Measurements from ENCODE around the gene UNK. TPM values are rescaled to one million over a fixed set of nuclear protein-coding genes. Genes with fewer than 3 reads are reported as not detected.

The UNK gene
- total and polyA plus RNA-seq, 9 of the 15 experiments (the other 6 are each of a cell fraction or from before 2014, with no cell fraction given), result 12.8 to 38.6 (median 24.8) TPM

DNA sequence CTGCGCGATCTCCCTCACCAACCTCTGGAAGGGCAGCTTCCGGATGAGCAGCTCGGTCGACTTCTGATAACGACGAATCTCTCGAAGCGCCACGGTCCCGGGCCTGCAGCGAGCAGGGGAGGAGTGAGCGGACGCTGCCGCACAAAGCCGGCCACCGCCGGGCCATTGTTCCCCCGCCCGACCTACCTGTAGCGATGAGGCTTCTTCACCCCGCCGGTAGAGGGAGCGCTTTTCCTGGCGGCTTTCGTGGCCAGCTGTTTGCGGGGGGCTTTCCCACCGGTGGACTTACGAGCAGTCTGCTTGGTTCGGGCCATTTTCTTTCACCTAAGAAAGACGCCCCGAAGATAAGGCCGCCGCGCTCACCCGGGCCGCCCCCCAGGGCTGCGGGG, 5.8 kb upstream of the UNK start (continued):
- TF ChIP-seq KDM1A (IDR thresholded peaks at IDR 0.05) (no peak), HCFC1 (IDR thresholded peaks at IDR 0.05; ENCODE audit: low read depth, low read length) (no peak), ZNF57 (CRISPR knock-in tag; IDR thresholded peaks at IDR 0.05) (no peak), NR4A1 (CRISPR knock-in tag; IDR thresholded peaks at IDR 0.05) (no peak), NR4A1 (tag; IDR thresholded peaks at IDR 0.05) (no peak), ZC3H4 (CRISPR knock-in tag; IDR thresholded peaks at IDR 0.05; ENCODE audit: borderline replicate concordance) (peak; percentile 94), RCOR1 (IDR thresholded peaks at IDR 0.05; ENCODE audit: borderline replicate concordance in 1 of 2, low read depth in 2 of 2, low read length in 2 of 2) (no peak), SRSF1 (IDR thresholded peaks at IDR 0.05; ENCODE audit: low read depth, low read length) (no peak), SPI1 (IDR thresholded peaks at IDR 0.05; ENCODE audit: borderline replicate concordance, low read depth, low read length) (no peak)
- TF ChIP-seq, protein P1, sequence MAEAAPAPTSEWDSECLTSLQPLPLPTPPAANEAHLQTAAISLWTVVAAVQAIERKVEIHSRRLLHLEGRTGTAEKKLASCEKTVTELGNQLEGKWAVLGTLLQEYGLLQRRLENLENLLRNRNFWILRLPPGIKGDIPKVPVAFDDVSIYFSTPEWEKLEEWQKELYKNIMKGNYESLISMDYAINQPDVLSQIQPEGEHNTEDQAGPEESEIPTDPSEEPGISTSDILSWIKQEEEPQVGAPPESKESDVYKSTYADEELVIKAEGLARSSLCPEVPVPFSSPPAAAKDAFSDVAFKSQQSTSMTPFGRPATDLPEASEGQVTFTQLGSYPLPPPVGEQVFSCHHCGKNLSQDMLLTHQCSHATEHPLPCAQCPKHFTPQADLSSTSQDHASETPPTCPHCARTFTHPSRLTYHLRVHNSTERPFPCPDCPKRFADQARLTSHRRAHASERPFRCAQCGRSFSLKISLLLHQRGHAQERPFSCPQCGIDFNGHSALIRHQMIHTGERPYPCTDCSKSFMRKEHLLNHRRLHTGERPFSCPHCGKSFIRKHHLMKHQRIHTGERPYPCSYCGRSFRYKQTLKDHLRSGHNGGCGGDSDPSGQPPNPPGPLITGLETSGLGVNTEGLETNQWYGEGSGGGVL (CRISPR knock-in tag; IDR thresholded peaks at IDR 0.05), result no peak
- TF ChIP-seq, protein P2, sequence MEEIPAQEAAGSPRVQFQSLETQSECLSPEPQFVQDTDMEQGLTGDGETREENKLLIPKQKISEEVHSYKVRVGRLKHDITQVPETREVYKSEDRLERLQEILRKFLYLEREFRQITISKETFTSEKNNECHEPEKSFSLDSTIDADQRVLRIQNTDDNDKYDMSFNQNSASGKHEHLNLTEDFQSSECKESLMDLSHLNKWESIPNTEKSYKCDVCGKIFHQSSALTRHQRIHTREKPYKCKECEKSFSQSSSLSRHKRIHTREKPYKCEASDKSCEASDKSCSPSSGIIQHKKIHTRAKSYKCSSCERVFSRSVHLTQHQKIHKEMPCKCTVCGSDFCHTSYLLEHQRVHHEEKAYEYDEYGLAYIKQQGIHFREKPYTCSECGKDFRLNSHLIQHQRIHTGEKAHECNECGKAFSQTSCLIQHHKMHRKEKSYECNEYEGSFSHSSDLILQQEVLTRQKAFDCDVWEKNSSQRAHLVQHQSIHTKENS (CRISPR knock-in tag; IDR thresholded peaks at IDR 0.05), result no peak
- TF ChIP-seq, protein P3, sequence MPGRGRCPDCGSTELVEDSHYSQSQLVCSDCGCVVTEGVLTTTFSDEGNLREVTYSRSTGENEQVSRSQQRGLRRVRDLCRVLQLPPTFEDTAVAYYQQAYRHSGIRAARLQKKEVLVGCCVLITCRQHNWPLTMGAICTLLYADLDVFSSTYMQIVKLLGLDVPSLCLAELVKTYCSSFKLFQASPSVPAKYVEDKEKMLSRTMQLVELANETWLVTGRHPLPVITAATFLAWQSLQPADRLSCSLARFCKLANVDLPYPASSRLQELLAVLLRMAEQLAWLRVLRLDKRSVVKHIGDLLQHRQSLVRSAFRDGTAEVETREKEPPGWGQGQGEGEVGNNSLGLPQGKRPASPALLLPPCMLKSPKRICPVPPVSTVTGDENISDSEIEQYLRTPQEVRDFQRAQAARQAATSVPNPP (IDR thresholded peaks at IDR 0.05; ENCODE audit: borderline replicate concordance, insufficient read depth, insufficient read length), result no peak
- TF ChIP-seq, protein P4, sequence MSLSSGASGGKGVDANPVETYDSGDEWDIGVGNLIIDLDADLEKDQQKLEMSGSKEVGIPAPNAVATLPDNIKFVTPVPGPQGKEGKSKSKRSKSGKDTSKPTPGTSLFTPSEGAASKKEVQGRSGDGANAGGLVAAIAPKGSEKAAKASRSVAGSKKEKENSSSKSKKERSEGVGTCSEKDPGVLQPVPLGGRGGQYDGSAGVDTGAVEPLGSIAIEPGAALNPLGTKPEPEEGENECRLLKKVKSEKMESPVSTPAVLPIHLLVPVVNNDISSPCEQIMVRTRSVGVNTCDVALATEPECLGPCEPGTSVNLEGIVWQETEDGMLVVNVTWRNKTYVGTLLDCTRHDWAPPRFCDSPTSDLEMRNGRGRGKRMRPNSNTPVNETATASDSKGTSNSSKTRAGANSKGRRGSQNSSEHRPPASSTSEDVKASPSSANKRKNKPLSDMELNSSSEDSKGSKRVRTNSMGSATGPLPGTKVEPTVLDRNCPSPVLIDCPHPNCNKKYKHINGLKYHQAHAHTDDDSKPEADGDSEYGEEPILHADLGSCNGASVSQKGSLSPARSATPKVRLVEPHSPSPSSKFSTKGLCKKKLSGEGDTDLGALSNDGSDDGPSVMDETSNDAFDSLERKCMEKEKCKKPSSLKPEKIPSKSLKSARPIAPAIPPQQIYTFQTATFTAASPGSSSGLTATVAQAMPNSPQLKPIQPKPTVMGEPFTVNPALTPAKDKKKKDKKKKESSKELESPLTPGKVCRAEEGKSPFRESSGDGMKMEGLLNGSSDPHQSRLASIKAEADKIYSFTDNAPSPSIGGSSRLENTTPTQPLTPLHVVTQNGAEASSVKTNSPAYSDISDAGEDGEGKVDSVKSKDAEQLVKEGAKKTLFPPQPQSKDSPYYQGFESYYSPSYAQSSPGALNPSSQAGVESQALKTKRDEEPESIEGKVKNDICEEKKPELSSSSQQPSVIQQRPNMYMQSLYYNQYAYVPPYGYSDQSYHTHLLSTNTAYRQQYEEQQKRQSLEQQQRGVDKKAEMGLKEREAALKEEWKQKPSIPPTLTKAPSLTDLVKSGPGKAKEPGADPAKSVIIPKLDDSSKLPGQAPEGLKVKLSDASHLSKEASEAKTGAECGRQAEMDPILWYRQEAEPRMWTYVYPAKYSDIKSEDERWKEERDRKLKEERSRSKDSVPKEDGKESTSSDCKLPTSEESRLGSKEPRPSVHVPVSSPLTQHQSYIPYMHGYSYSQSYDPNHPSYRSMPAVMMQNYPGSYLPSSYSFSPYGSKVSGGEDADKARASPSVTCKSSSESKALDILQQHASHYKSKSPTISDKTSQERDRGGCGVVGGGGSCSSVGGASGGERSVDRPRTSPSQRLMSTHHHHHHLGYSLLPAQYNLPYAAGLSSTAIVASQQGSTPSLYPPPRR (CRISPR knock-in tag; IDR thresholded peaks at IDR 0.05; ENCODE audit: borderline replicate concordance), result 0 out of 2 replicates have a peak, but pooled peaks have one; percentile 15
